GM12878 (cell line): ENCODE results near the gene CFAP53. TPM values are rescaled to one million over a fixed set of nuclear protein-coding genes. Genes with fewer than 3 reads are reported as not detected.

Experiments
- ATAC-seq: fragments of 200-7000 bp; cut with Tn5 transposase; 3 replicates; pipeline ENCODE4 v1.9.1; 2020; ENCODE audit warnings: mild to moderate bottlenecking, moderate library complexity
- BruUV-seq: library from RNA; stranded (reverse); fragments of 400-500 nt; replicated peaks from 2 replicates; lab custom pipeline; 2021; lab: Mats Ljungman, UMichigan
- CTCF ChIA-PET: fragments of 300-600 bp; sonication (Branson Sonifier 250); formaldehyde crosslinking; extraction: SDS; loops from one replicate; lab custom pipeline; 2021; ENCODE audit warnings: inconsistent platforms; lab: Yijun Ruan, JAX
- POLR2A ChIA-PET: fragments of 350-600 bp; formaldehyde crosslinking; extraction: SDS; loops from one replicate; lab custom pipeline; 2021; ENCODE audit warnings: inconsistent platforms; lab: Charles Lee
- RAD21 ChIA-PET: fragments of 300-600 bp; sonication (Branson Sonifier 250); formaldehyde crosslinking; loops from one replicate; lab custom pipeline; 2023; ENCODE audit warnings: antibody characterized with exemption; ENCODE audit not compliant: unreplicated experiment; lab: Charles Lee
- SMC1A ChIA-PET: fragments of 300-600 bp; sonication (Branson Sonifier 250); formaldehyde crosslinking; loops from one replicate; lab custom pipeline; 2023; ENCODE audit not compliant: unreplicated experiment, uncharacterized antibody; lab: Charles Lee
- DNase-seq: peaks from one replicate; pipeline ENCODE4 v3.0.0-alpha.2; 2011; ENCODE audit warnings: low read depth, low spot score
- FAIRE-seq: peaks from 3 replicates; lab custom pipeline; 2011; peaks lifted over from hg19 to GRCh38; lab: Jason Lieb, UNC
- H2AFZ ChIP-seq: 2 replicates; pipeline ENCODE4 v1.6.0; 2011; ENCODE audit warnings: low read depth, low read length, control low read depth; ENCODE audit not compliant: control insufficient read depth
- H3K27ac ChIP-seq: 2 replicates; pipeline ENCODE4 v1.5.1; 2011; ENCODE audit warnings: control low read depth; ENCODE audit not compliant: control insufficient read depth, insufficient read depth
- H3K27me3 ChIP-seq, 2 experiments: replicated peaks in 1 of 2; 2 replicates each; pipeline versions ENCODE4 v1.6.0 to v1.6.1; 2011; ENCODE audit warnings: low read length in 1 of 2; ENCODE audit not compliant: control insufficient read depth in 2 of 2, insufficient read depth in 2 of 2
- H3K36me3 ChIP-seq, 2 experiments: 2 replicates each; pipeline ENCODE4 v1.5.1; 2011; ENCODE audit warnings: low read length in 1 of 2; ENCODE audit not compliant: control insufficient read depth in 2 of 2, insufficient read depth in 2 of 2
- H3K4me1 ChIP-seq: 2 replicates; pipeline ENCODE4 v1.6.1; 2011; ENCODE audit warnings: mild to moderate bottlenecking, low read length, moderate library complexity, mixed read lengths; ENCODE audit not compliant: control insufficient read depth, insufficient read depth
- H3K4me2 ChIP-seq: 2 replicates; pipeline ENCODE4 v1.6.0; 2011; ENCODE audit warnings: control low read depth; ENCODE audit not compliant: control insufficient read depth, insufficient read depth
- H3K4me3 ChIP-seq: fragments of 200-600 bp; sonication (generic); 2 replicates; pipeline ENCODE4 v1.5.1; 2016
- H3K79me2 ChIP-seq: 2 replicates; pipeline ENCODE4 v1.6.0; 2011; ENCODE audit warnings: low read length; ENCODE audit not compliant: control insufficient read depth, insufficient read depth
- H3K9ac ChIP-seq: 2 replicates; pipeline ENCODE4 v1.8.0; 2011; ENCODE audit warnings: low read length, control low read depth, mixed read lengths; ENCODE audit not compliant: control insufficient read depth, insufficient read depth
- H3K9me3 ChIP-seq: replicated peaks from 3 replicates; pipeline ENCODE4 v1.5.1; 2011; ENCODE audit warnings: mild to moderate bottlenecking, low read length; ENCODE audit not compliant: control insufficient read depth, insufficient read depth
- H4K20me1 ChIP-seq: 2 replicates; pipeline ENCODE4 v1.6.0; 2011; ENCODE audit not compliant: control insufficient read depth, insufficient read depth
- DPF2 ChIP-seq: fragments of 450-650 bp; IDR thresholded peaks from 2 replicates; pipeline ENCODE4 v1.6.1; 2017; ENCODE audit warnings: mild to moderate bottlenecking
- HDAC6 ChIP-seq: fragments of 200-600 bp; sonication (generic); IDR thresholded peaks from one replicate; pipeline ENCODE4 v1.8.0; 2017; ENCODE audit warnings: antibody characterized with exemption; ENCODE audit not compliant: unreplicated experiment
- LARP7 ChIP-seq: fragments of 450-650 bp; IDR thresholded peaks from 2 replicates; pipeline ENCODE4 v1.6.1; 2017; ENCODE audit warnings: mild to moderate bottlenecking
- POLR2AphosphoS5 ChIP-seq: IDR thresholded peaks from 2 replicates; pipeline ENCODE4 v1.6.1; 2011; ENCODE audit warnings: mild to moderate bottlenecking, low read length, inconsistent platforms
- ZBTB33 ChIP-seq: fragments of 450-650 bp; IDR thresholded peaks from 2 replicates; pipeline ENCODE4 v1.6.1; 2017; ENCODE audit warnings: mild to moderate bottlenecking
- WGBS: methylation state at CpG from one replicate; pipeline ENCODE4 v1.1.6; 2016; ENCODE audit warnings: low lambda C conversion rate; ENCODE audit not compliant: insufficient replicate concordance, insufficient coverage; ENCODE audit errors: missing lambda C conversion rate; 5-methylcytosine and 5-hydroxymethylcytosine counted together
- in situ Hi-C: fragments of 300-500 bp; cut with MboI; formaldehyde crosslinking; loops from 9 replicates; pipeline ENCODE4 v1.14.3; 2018; ENCODE audit warnings: mixed read lengths
- intact Hi-C: fragments of 100-400 bp; cut with micrococcal nuclease; formaldehyde crosslinking; loops from one replicate; pipeline ENCODE4 v1.14.2; 2022; ENCODE audit not compliant: unreplicated experiment
- polyA plus RNA-seq, 11 experiments: library from polyadenylated mRNA; depleted of rRNA in 4 of 11; unstranded in 6 of 11; stranded (reverse) in 5 of 11; fragments of >200 nt; fragmentation: Nextera tagmentation in 4 of 11; fragmentation: Illumina TruSeq in 1 of 11; extraction: Ambion mirVana in 4 of 11; extraction: Trizol in 1 of 11; gene quantifications; 1 replicate in 1 of 11; 2 replicates in 10 of 11; pipeline versions ENCODE4 v1.2.1 to v1.2.3, GENCODE V29; 2011 to 2016; ENCODE audit warnings: inconsistent platforms in 2 of 11, missing spikeins in 2 of 11, low read depth in 1 of 11
- total RNA-seq, 4 experiments: library from RNA; depleted of rRNA in 3 of 4; stranded (reverse); fragments of >200 nt in 3 of 4; fragmentation: Illumina TruSeq in 1 of 4; extraction: Trizol in 1 of 4; gene quantifications; 2 replicates each; pipeline versions ENCODE4 v1.2.1 to v1.2.3, GENCODE V29; 2013 to 2021

Gene CFAP53
- total and polyA plus RNA-seq, 10 of the 15 experiments (the other 5 are each of a cell fraction or from before 2014, with no cell fraction given), result 0.05 to 0.31 (median 0.12) TPM; not detected in 1

GRCh38 chr18:50281972-50282520 is 15.8 kb upstream of the CFAP53 start:
- intact Hi-C loops (loop anchor here (1.0 to 10.0 kb wide), 4 partner anchors 15 to 1327 kb away; partner anchors contain the start of genes C18orf32, CFAP53 and SMAD7), in situ Hi-C loops (loop anchor here (10.0 to 25.0 kb wide), 3 partner anchors 73 to 1470 kb away; no protein-coding TSS in a partner anchor)
- H3K9me3 ChIP-seq, result no peaks in the 10 kb centered on the region
- peaks cover 52% of the 10 kb centered on the region for H3K79me2 ChIP-seq
- peak overlapping the region; percentile 76 for H3K4me3 ChIP-seq
- peaks cover 17% of the 10 kb centered on the region for H3K4me1 ChIP-seq
- FAIRE-seq, result no peak
- no peaks in the 10 kb centered on the region for H4K20me1 ChIP-seq
- TF ChIP-seq HDAC6 (no peak), ZBTB33 (0 out of 2 replicates have a peak, but pooled peaks have one; percentile 27), DPF2 (0 out of 2 replicates have a peak, but pooled peaks have one; percentile 2), POLR2AphosphoS5 (no peak), LARP7 (peak; percentile 42; the same call in 1 of the 2 replicates)
- CTCF ChIA-PET, result interaction anchor here (0.6 to 3.7 kb wide), 9 partner anchors 14 to 1936 kb away, joined by 3 to 37 read pairs (median 3); partner anchors contain the start of gene CFAP53
- peak overlapping the region; percentile 68 for H3K27ac ChIP-seq
- H3K9ac ChIP-seq, result peak overlapping the region; percentile 63; the same call in 1 of the 2 replicates
- no peak for DNase-seq
- H2AFZ ChIP-seq, result peak overlapping the region; percentile 80
- ATAC-seq, result no peak
- peak overlapping the region; percentile 92 for H3K4me2 ChIP-seq
- RAD21 ChIA-PET, result interaction anchor here (0.7 to 3.9 kb wide), 15 partner anchors 9 to 94 kb away, joined by 3 to 49 read pairs (median 3); partner anchors contain the start of gene CFAP53
- H3K36me3 ChIP-seq, result peaks cover 34 to 35% of the 10 kb centered on the region in 2 experiments
- WGBS, result 30% methylated on average over 32 of the region's 35 CpGs
- BruUV-seq, result no TSS peak
- POLR2A ChIA-PET, result interaction anchor here (0.6 to 2.1 kb wide), 12 partner anchors 8 to 1737 kb away, joined by 3 to 24 read pairs (median 4); partner anchors contain the start of gene SKA1
- SMC1A ChIA-PET, result interaction anchor here (0.9 to 2.6 kb wide), 11 partner anchors 11 to 81 kb away, joined by 3 to 27 read pairs (median 5); partner anchors contain the start of gene CFAP53
- no peaks in the 10 kb centered on the region for H3K27me3 ChIP-seq
